Effector memory CD4-positive, alpha-beta T cell (primary cell): ENCODE measurements around the gene OR10R2.

ENCODE experiments used
- DNase-seq, 3 donors: peaks; one replicate each; pipeline ENCODE4 v3.0.0-alpha.2; 2020
- H3K27ac ChIP-seq: 2 replicates; pipeline ENCODE4 v1.7.0; 2013; ENCODE audit warnings: mild to moderate bottlenecking, low read length, moderate library complexity; ENCODE audit not compliant: insufficient read depth, poor library complexity, severe bottlenecking
- H3K27me3 ChIP-seq: replicated peaks from 2 replicates; pipeline ENCODE4 v1.7.0; 2013; ENCODE audit warnings: mild to moderate bottlenecking, low read length; ENCODE audit not compliant: insufficient read depth, control insufficient read depth, poor library complexity, severe bottlenecking
- H3K36me3 ChIP-seq: 2 replicates; pipeline ENCODE4 v1.7.0; 2013; ENCODE audit warnings: mild to moderate bottlenecking, low read length, moderate library complexity; ENCODE audit not compliant: control insufficient read depth, insufficient read depth
- H3K4me1 ChIP-seq: 2 replicates; pipeline ENCODE4 v1.7.0; 2013; ENCODE audit warnings: low read length, mild to moderate bottlenecking; ENCODE audit not compliant: control insufficient read depth, insufficient read depth, poor library complexity, severe bottlenecking
- H3K4me3 ChIP-seq: 2 replicates; pipeline ENCODE4 v1.7.0; 2013; ENCODE audit warnings: low read length, low read depth, mild to moderate bottlenecking; ENCODE audit not compliant: insufficient read depth, poor library complexity, severe bottlenecking
- H3K9me3 ChIP-seq: 2 replicates; pipeline ENCODE4 v1.7.0; 2013; ENCODE audit warnings: mild to moderate bottlenecking, low read length, moderate library complexity; ENCODE audit not compliant: control insufficient read depth

OR10R2 gene

GRCh38 chr1:158520955-158521665, 49.1 kb downstream of the OR10R2 start:
- Histone ChIP-seq H3K27ac (no peak overlapping the region), H3K4me3 (no peak overlapping the region), H3K4me1 (no peaks in the 10 kb centered on the region), H3K36me3 (no peaks in the 10 kb centered on the region), H3K27me3 (peaks cover 5% of the 10 kb centered on the region), H3K9me3 (no peaks in the 10 kb centered on the region)
- DNase-seq: no peak

GRCh38 chr1:158521666-158522058, 49.6 kb downstream of the OR10R2 start:
- no peak for DNase-seq

DNA sequence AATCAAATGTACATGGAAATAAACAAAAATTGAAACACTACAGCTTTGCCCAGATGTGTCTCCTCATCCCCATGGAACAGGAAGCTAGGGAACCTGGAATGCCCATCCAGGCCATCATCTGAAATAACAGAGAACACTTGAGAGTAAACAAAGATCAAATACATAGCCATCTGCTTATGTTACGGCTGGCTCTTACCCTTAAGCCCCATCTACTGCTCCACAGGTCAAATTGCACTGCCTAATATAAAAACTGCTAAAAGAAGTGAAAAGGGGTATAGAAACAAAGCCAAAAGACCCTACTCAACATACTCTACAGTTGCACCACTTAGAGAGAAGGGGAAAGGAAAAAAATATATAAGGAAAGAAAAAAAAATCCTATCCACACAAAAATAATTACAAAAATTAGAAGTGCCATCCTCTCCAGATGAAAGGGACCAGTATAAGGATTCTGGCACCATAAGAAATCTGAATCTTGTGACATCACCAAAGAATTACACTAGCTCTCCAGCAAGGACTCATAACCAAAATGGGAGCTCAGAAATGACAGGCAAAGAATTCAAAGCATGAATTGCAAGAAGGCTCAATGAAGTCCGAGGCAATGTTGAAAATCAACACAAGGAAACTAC, 55.3 kb downstream of the OR10R2 start:
- Histone ChIP-seq H3K36me3 (no peaks in the 10 kb centered on the region), H3K4me1 (no peaks in the 10 kb centered on the region), H3K27ac (no peak overlapping the region), H3K9me3 (no peaks in the 10 kb centered on the region), H3K4me3 (no peak overlapping the region), H3K27me3 (no peaks in the 10 kb centered on the region)
- no peak for DNase-seq

More at GRCh38 chr1:158521666-158522058, 49.6 kb downstream of the OR10R2 start:
- Histone ChIP-seq H3K9me3 (no peaks in the 10 kb centered on the region), H3K36me3 (no peaks in the 10 kb centered on the region), H3K4me1 (no peaks in the 10 kb centered on the region), H3K27ac (no peak overlapping the region), H3K27me3 (peaks cover 5% of the 10 kb centered on the region), H3K4me3 (no peak overlapping the region)
